ENCODE measurements around the gene MRPL14.
A peak's percentile ranks its signal among the peaks of the same experiment; 100 is the strongest.

Gene MRPL14

DNA sequence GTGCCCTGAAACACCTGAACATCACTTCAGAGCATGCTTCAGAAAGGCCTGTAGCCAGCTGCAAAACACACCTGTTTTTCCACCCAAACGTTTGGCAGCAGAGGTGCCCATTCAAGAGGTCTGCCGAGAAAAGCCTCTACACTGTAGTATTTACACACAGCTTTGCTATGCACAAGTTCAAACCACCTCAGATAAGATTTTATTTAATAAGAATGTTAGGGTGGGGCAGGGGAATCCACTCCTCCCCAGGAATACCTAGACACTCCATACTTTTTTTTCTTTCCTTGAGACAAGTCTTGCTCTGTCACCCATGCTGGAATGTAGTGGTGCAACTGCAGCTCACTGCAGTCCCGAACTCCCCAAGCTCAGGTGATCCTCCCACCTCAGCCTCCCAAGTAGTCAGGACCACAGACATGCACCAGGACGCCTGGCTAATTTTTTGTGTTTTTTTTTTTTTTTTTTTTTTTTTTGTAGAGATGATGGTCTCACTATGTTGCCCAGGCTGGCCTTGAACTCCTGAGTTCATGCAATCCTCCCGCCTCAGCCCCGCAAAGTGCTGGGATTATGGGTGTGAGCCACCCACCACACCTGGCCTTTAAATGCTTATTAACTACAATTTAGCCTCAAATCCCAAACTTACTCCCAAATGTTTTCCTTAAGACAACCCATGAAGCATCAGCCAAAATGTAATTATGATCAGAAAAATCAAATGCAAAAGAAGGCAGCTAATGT lies 9.7 kb downstream of the MRPL14 start:
- no peak for DNase-seq (ENCODE audit: low read depth)
- TF ChIP-seq, protein P1, sequence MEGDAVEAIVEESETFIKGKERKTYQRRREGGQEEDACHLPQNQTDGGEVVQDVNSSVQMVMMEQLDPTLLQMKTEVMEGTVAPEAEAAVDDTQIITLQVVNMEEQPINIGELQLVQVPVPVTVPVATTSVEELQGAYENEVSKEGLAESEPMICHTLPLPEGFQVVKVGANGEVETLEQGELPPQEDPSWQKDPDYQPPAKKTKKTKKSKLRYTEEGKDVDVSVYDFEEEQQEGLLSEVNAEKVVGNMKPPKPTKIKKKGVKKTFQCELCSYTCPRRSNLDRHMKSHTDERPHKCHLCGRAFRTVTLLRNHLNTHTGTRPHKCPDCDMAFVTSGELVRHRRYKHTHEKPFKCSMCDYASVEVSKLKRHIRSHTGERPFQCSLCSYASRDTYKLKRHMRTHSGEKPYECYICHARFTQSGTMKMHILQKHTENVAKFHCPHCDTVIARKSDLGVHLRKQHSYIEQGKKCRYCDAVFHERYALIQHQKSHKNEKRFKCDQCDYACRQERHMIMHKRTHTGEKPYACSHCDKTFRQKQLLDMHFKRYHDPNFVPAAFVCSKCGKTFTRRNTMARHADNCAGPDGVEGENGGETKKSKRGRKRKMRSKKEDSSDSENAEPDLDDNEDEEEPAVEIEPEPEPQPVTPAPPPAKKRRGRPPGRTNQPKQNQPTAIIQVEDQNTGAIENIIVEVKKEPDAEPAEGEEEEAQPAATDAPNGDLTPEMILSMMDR (conservative IDR thresholded peaks at IDR 0.05; ENCODE audit: control insufficient read depth, insufficient read depth, low read depth, low read length): no peak
- no peak overlapping the region for H3K4me3 ChIP-seq (ENCODE audit: control insufficient read depth, low read depth, low read length)

DNA sequence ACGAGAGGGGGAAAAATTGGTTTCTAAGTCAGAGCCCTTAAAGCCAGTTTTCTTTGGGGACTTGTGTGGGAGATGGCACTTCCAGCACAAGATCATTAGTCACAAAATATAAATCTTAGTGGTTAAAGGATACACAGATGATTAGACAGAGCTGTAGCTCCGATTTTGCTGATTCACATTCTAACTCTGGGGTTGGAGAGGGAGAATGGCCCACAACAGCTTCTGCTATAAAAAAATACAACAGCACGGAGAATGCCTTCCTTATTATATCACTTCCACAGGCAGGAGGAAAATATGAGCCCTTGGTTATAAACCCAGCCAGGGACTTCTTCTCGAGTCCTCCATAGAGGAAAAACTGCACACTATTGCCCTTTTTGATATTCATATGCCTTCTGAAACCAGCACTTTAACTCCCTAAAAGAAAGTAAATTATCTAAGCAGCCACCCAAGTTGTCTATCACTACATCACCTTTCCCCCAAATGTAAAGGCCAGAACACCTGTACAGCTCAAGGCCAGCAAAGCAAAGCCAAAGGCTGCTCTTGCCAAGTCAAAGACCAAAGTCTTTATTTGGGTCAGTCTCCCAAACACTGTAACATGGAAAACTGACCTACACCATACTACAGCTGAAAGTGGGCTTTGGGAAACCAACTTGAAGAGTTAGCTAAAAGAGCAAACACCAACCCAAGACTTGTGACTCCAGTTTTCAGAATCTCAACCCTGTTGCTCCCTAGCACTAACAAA lies 10.4 kb downstream of the MRPL14 start:
- DNase-seq (ENCODE audit: low read depth): peak; percentile 88
- TF ChIP-seq, protein P1 (conservative IDR thresholded peaks at IDR 0.05; ENCODE audit: control insufficient read depth, insufficient read depth, low read depth, low read length): no peak
- peak overlapping the region; percentile 6 for H3K4me3 ChIP-seq (ENCODE audit: control insufficient read depth, low read depth, low read length)

DNA sequence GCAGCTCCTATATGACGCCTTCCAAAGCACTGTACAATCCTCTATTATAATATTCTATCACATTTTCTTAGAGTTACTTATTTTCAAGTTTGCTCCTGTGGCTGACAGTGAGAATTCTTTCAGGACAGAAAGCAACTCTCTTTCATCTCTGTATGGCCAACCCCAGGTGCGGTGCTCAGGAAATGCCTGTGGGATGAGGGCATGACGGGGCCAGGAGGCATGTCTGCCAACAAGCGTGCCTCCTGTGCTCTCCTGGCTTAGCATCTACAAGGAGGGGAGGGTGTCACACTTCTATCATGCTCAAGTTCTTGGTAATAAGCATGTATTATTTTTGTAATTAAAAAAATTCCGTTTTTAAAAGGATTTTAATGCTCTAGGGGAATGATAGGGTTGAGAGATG lies 11.4 kb downstream of the MRPL14 start:
- TF ChIP-seq, protein P1 (conservative IDR thresholded peaks at IDR 0.05; ENCODE audit: control insufficient read depth, insufficient read depth, low read depth, low read length): no peak
- no peak overlapping the region for H3K4me3 ChIP-seq (ENCODE audit: control insufficient read depth, low read depth, low read length)
- peak; percentile 14 for DNase-seq (ENCODE audit: low read depth)

DNA sequence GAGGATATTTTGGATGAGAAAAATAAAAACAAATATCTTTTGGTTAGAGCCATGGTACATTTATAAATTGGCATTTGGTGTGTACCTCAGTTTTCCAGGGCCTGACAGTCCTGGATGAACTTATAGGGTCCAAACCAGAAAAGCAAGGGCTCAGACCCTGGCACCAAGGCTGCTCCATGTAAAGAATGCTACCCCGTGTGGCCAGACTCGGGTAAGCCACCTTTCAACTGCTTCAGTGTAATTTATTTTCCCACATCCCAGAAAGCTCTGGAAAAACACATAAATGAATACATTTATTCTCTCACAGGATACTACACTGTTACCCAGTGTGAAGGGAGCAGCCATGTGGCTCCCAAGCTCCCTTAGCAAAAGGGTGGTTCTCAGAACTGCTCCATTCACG lies 13.8 kb downstream of the MRPL14 start:
- H3K4me3 ChIP-seq (ENCODE audit: control insufficient read depth, low read depth, low read length): no peak overlapping the region
- no peak for DNase-seq (ENCODE audit: low read depth)
- TF ChIP-seq, protein P1 (conservative IDR thresholded peaks at IDR 0.05; ENCODE audit: control insufficient read depth, insufficient read depth, low read depth, low read length): peak; percentile 25

DNA sequence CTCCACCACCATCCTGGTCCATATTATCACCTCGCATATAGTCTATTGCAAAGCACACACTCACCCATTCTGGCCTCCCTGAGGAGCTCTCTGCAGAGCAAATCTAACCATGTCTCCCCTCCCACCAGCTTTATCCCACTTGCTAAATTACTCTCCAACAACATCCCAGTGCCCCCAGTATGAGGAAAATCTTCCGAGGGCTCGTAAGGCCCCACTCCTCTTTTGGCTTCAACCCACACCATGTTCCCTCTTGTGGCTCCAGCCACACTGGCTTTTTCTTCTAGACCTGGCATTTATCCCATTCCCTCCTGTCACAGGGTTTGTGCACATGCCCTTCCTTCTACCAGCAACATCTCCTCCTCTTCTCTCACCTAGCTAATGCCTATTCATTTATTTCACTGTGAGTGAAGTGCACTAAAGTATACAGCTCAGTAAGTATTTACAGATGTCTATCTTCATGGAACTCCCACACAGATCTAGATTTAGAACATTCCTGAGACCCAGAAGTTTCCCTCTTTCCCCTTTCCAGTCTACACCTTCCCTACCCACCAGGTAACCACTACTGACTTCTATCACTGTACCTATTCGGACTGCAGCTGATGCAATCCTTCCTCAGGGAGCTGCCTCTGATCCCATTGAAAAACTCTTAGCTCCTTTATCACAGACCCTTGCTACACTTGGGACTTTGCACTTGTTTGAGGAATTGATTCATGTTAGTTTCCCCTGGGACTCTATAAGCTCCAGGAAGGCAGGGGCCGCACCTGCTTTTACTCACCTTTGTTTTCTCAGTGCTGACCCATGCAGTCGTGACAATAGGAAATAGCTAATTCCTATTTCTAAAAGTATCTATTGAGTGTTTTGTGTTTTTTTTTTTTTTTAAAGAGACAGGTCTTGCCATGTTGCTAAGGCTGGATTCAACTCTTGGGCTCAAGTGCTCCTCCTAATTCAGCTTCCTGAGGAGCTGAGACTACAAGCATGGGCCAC lies 15.5 kb downstream of the MRPL14 start:
- TF ChIP-seq, protein P1 (conservative IDR thresholded peaks at IDR 0.05; ENCODE audit: control insufficient read depth, insufficient read depth, low read depth, low read length): no peak
- no peak overlapping the region for H3K4me3 ChIP-seq (ENCODE audit: control insufficient read depth, low read depth, low read length)
- no peak for DNase-seq (ENCODE audit: low read depth)

DNA sequence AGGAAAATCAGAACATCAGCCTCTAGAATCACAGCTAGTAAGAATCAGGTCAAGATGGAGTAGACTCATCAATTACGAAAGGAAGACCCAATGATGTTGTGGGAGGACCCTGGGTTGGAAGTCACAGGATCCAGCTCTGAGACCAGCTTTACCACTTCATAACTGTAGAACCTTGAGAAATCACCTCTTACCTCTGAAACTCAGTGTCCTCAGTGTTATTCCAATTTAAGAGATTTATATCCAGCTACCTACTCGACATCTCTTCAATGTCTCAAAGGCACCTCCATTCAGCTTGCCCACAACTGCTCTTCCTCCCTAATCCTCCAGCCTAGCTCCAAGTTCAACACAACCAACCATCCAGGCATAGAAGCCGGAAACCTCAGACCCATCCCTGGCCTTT lies 16.3 kb downstream of the MRPL14 start:
- no peak overlapping the region for H3K4me3 ChIP-seq (ENCODE audit: control insufficient read depth, low read depth, low read length)
- TF ChIP-seq, protein P1 (conservative IDR thresholded peaks at IDR 0.05; ENCODE audit: control insufficient read depth, insufficient read depth, low read depth, low read length): no peak
- no peak for DNase-seq (ENCODE audit: low read depth)
